Choroid plexus epithelial cell (primary cell): ENCODE measurements around the gene ANO10.
A peak's percentile ranks its signal among the peaks of the same experiment; 100 is the strongest.

Source experiments
- DNase-seq: peaks from one replicate; pipeline ENCODE4 v3.0.0-alpha.2; 2010; ENCODE audit warnings: low read depth
- H3K4me3 ChIP-seq: 2 replicates; pipeline ENCODE4 v1.5.1; 2011; ENCODE audit warnings: low read depth, mild to moderate bottlenecking, control low read depth, low read length, moderate library complexity
- TF ChIP-seq, protein P1 (sequence below): conservative IDR thresholded peaks from 2 replicates; pipeline ENCODE4 v1.5.1; 2011; ENCODE audit warnings: low read depth, mild to moderate bottlenecking, control low read depth, inconsistent platforms, low read length, moderate library complexity

The ANO10 gene

DNA sequence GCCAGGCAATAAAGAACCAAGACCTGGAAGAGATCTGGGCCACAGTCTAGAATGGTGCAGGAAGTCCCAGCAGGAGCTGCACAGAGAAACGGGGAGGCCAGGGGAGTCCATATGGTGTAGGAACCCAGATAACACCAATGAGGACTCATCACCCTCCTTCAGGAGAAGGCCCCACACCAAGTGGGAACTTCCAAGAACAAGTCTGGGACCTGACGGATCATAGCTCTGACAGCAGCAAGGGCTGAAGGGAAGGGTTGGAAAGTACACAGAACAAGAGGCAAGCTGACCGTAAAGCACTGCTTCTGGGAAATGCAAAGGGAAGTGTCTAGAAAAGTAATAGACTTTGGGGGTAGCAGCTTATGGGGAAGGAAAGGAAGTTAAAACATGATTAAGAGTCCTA is 34.5 kb downstream of the ANO10 start:
- no peak for DNase-seq
- no peak overlapping the region for H3K4me3 ChIP-seq
- TF ChIP-seq, protein P1, sequence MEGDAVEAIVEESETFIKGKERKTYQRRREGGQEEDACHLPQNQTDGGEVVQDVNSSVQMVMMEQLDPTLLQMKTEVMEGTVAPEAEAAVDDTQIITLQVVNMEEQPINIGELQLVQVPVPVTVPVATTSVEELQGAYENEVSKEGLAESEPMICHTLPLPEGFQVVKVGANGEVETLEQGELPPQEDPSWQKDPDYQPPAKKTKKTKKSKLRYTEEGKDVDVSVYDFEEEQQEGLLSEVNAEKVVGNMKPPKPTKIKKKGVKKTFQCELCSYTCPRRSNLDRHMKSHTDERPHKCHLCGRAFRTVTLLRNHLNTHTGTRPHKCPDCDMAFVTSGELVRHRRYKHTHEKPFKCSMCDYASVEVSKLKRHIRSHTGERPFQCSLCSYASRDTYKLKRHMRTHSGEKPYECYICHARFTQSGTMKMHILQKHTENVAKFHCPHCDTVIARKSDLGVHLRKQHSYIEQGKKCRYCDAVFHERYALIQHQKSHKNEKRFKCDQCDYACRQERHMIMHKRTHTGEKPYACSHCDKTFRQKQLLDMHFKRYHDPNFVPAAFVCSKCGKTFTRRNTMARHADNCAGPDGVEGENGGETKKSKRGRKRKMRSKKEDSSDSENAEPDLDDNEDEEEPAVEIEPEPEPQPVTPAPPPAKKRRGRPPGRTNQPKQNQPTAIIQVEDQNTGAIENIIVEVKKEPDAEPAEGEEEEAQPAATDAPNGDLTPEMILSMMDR, result no peak

DNA sequence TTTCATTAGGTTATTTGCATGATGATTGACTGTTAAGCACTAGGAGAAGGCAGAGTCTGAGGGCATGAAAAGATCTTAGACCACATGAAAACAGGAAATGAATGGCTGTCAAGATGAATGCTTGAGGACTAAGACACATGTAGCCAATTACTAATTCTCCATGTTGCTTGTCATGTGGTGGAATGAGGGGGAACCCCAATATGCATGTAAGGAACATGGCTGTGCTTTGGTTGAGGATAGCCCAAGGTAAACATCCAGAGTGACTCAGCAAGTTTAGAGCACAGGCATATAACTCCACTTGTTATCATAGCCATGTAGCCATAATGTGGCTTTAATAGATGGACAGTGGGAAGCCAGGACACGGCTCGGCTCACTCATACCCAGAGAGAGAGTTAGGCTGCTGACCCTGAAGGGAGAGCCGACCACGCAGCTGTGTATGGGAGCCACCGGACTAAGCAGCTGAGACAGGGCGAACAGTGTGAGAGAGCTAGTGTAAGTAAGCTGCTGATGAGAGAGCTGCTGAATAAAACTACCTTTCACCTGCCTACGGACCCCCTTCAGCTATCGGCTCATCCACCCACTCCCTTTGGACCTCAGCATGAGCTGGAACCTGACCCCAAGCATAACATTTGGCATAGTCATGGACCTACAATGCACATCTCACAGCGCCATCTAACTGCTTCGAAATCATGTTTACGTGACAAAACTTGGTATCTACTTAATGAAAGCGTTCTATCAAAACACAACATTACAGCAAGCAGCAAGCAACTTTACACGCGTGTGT is 37.6 kb downstream of the ANO10 start:
- no peak overlapping the region for H3K4me3 ChIP-seq
- TF ChIP-seq, protein P1, result no peak
- peak; percentile 51 for DNase-seq

DNA sequence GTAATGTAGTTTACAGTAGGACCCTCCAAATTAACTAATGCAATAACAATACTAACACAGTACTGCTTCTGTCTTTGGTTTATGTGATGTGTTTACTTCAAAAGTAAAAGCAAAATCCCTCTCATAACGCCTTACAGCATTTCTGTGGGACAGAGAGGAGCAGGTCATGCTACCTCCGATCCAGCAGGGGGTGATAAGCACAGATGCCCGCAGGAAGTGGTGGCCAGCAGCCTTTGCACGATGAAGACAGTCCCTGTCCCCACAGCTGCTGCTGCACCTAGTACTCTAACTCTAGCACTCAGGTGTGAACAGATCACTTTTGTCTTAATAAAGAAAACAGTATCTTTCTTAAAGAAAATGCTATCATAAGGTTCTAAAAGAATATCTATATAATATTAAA is 38.3 kb downstream of the ANO10 start:
- TF ChIP-seq, protein P1, result peak; percentile 15
- H3K4me3 ChIP-seq, result no peak overlapping the region
- DNase-seq, result no peak

DNA sequence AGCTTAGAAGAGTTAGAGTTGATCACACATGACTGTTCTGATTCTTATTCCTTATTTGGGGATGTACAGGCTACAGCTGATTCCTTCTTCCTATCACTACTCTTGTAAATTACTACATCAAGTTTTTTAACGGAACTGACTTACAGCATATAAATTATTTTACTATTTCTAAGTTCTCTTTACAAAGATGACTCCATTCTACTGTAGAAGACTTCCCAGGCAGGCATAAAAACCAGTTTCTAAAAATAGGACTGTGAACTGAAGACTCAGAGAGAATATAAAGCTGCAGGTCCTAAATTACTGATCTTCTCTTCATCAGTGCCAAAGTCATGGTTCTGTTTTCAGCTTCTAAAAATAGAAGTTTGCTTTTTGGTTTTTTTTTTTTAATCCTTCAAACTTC is 38.9 kb downstream of the ANO10 start:
- DNase-seq, result peak; percentile 10
- TF ChIP-seq, protein P1, result no peak
- H3K4me3 ChIP-seq, result no peak overlapping the region

DNA sequence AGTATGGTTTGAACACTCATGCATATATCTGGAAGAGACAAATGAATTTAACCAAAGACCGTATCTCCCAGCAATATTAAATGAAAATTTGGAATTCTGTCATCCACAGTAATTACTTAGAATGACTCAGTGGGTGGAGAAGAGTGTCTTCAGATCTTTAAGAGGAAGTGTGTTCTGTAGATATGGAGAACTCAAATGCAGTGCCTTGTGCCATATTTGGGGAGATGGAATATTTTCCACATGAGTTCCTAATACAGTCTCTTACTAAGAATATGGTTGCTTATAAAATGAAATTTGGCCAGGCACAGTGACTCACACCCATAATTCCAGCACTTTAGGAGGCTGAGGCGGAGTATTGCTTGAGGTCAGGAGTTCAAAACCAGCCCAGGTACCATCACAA is 40.5 kb downstream of the ANO10 start:
- H3K4me3 ChIP-seq, result no peak overlapping the region
- no peak for DNase-seq
- TF ChIP-seq, protein P1, result no peak

DNA sequence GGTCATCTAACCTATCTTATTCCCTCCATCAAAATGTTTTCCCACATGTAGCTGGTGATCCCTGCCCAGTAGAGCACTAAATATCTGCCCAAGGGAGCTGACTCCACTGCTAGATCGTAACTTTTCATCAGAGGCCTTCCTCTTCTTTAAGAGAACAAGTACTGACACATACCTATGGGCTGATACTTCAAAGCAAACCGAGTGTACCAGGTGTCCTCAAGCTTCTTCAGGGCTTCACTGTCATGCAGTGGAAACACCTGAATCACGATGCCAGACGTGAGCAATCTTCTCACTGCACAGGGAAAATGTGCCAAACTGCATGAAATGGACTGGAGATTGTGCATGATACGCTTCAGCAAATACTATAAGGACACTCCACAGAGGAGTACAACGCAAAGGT is 41.6 kb downstream of the ANO10 start:
- no peak overlapping the region for H3K4me3 ChIP-seq
- no peak for DNase-seq

More for the DNA sequence above, 41.6 kb downstream of the ANO10 start:
- TF ChIP-seq, protein P1, result no peak
